Activated CD8-positive, alpha-beta memory T cell treated with anti-CD3 and anti-CD28 coated beads, Interleukin-2, amount 50 U/mL, for 24 hours (primary cell): ENCODE measurements around the gene ARL15.

Experiments
- DNase-seq: peaks from one replicate; pipeline ENCODE4 v3.0.0-alpha.2; 2020; ENCODE audit errors: extremely low read depth

Gene ARL15

GRCh38 chr5:53936481-53937352, 373.7 kb downstream of the ARL15 start:
- DNase-seq = no peak

- no peak for DNase-seq
Measured at GRCh38 chr5:53934151-53934820, 376.1 kb downstream of the ARL15 start.

- DNase-seq = no peak
Measured at GRCh38 chr5:53932351-53932750, 378.0 kb downstream of the ARL15 start.

GRCh38 chr5:53930457-53930856, 379.9 kb downstream of the ARL15 start:
- no peak for DNase-seq

GRCh38 chr5:53929570-53929969, 380.8 kb downstream of the ARL15 start:
- no peak for DNase-seq

- DNase-seq = no peak
Measured at GRCh38 chr5:53929152-53929551, 381.2 kb downstream of the ARL15 start.

GRCh38 chr5:53928641-53929040, 381.7 kb downstream of the ARL15 start:
- DNase-seq = no peak

GRCh38 chr5:53927668-53928247, 382.6 kb downstream of the ARL15 start:
- DNase-seq = no peak

- DNase-seq = no peak
Measured at GRCh38 chr5:53926026-53926425, 384.3 kb downstream of the ARL15 start.

- no peak for DNase-seq
Measured at GRCh38 chr5:53924392-53924791, 386.0 kb downstream of the ARL15 start.

- no peak for DNase-seq
Measured at GRCh38 chr5:53923961-53924360, 386.4 kb downstream of the ARL15 start.

GRCh38 chr5:53922508-53923498, 387.6 kb downstream of the ARL15 start:
- no peak for DNase-seq

- DNase-seq = no peak
Measured at GRCh38 chr5:53917826-53918225, 392.5 kb downstream of the ARL15 start.

GRCh38 chr5:53917095-53917494, 393.3 kb downstream of the ARL15 start:
- no peak for DNase-seq

- no peak for DNase-seq
Measured at GRCh38 chr5:53915120-53915519, 395.3 kb downstream of the ARL15 start.

- DNase-seq = no peak
Measured at GRCh38 chr5:53913941-53914340, 396.4 kb downstream of the ARL15 start.

- no peak for DNase-seq
Measured at GRCh38 chr5:53908757-53909156, 401.6 kb downstream of the ARL15 start.

GRCh38 chr5:53907827-53908226, 402.5 kb downstream of the ARL15 start:
- DNase-seq = no peak

GRCh38 chr5:53906736-53907135, 403.6 kb downstream of the ARL15 start:
- no peak for DNase-seq

GRCh38 chr5:53902296-53902907, 408.0 kb downstream of the ARL15 start:
- no peak for DNase-seq

GRCh38 chr5:53900677-53901076, 409.7 kb downstream of the ARL15 start:
- no peak for DNase-seq
